GM23248 (cell line): ENCODE results near the gene LGALS3BP.

Experiments used
- EZH2 ChIP-seq: fragments of 200-600 bp; sonication (generic); IDR thresholded peaks from 2 replicates; pipeline ENCODE4 v1.6.1; 2018; ENCODE audit warnings: antibody characterized with exemption, mild to moderate bottlenecking; ENCODE audit not compliant: insufficient read depth, poor library complexity, severe bottlenecking
- EZH2phosphoT487 ChIP-seq: fragments of 200-600 bp; sonication (generic); IDR thresholded peaks from 2 replicates; pipeline ENCODE4 v1.6.1; 2018; ENCODE audit warnings: antibody characterized with exemption, moderate library complexity, mild to moderate bottlenecking, low read depth; ENCODE audit not compliant: insufficient read depth

- TF ChIP-seq EZH2phosphoT487: no peak
- TF ChIP-seq EZH2: no peak
These were observed 21.0 kb downstream of the LGALS3BP start for GRCh38 chr17:78958641-78959127.
